Sigmoid colon (tissue), 4 donors: ENCODE measurements around the gene GNPDA2.

Experiments
- EP300 ChIP-seq, 4 donors: sonication (generic); formaldehyde crosslinking; IDR thresholded peaks; one replicate each; pipeline ENCODE4 v1.6.1; 2017; ENCODE audit warnings: antibody characterized with exemption in 4 of 4
- POLR2A ChIP-seq, 2 donors: fragments of 450-650 bp; IDR thresholded peaks; one replicate each; pipeline ENCODE4 v1.6.1; 2016; ENCODE audit warnings: antibody characterized with exemption in 2 of 2, mild to moderate bottlenecking in 2 of 2, moderate library complexity in 2 of 2
- POLR2AphosphoS5 ChIP-seq, 4 donors: sonication (generic); formaldehyde crosslinking; IDR thresholded peaks; one replicate each; pipeline ENCODE4 v1.6.1; 2017; ENCODE audit warnings: antibody characterized with exemption in 4 of 4
- TF ChIP-seq, protein P1 (sequence below), 4 experiments: fragments of 450-650 bp in 3 of 4; fragments of 200-600 bp in 1 of 4; IDR thresholded peaks; one replicate each; pipeline ENCODE4 v1.5.1; 2016 to 2019; ENCODE audit warnings: antibody characterized with exemption in 4 of 4, mild to moderate bottlenecking in 3 of 4, moderate library complexity in 2 of 4

DNA sequence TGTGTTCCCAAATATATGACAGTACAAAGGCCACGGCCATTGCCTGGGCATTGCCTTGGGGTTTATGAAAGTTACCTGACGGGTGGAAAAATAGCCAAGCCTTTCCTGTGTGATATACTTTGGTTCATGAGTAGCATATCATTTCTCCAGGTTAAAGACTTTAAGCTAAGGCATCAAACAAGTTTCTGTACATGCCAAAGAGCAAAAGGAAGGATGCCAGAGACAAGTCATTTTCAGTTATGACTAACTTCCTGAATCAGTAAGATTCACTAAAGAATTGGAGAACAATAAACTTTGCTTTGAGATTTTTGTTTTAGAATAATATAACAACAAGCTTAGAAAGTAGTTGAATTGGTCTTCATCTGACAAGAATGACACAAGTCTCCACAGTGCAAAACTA lies 57.8 kb downstream of the GNPDA2 start:
- no peak for TF ChIP-seq POLR2A (IDR thresholded peaks at IDR 0.05)
- TF ChIP-seq, protein P1, sequence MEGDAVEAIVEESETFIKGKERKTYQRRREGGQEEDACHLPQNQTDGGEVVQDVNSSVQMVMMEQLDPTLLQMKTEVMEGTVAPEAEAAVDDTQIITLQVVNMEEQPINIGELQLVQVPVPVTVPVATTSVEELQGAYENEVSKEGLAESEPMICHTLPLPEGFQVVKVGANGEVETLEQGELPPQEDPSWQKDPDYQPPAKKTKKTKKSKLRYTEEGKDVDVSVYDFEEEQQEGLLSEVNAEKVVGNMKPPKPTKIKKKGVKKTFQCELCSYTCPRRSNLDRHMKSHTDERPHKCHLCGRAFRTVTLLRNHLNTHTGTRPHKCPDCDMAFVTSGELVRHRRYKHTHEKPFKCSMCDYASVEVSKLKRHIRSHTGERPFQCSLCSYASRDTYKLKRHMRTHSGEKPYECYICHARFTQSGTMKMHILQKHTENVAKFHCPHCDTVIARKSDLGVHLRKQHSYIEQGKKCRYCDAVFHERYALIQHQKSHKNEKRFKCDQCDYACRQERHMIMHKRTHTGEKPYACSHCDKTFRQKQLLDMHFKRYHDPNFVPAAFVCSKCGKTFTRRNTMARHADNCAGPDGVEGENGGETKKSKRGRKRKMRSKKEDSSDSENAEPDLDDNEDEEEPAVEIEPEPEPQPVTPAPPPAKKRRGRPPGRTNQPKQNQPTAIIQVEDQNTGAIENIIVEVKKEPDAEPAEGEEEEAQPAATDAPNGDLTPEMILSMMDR (IDR thresholded peaks at IDR 0.05): no peak
- TF ChIP-seq POLR2AphosphoS5 (IDR thresholded peaks at IDR 0.05): no peak
- TF ChIP-seq EP300 (IDR thresholded peaks at IDR 0.05): no peak
